Mesodermal cell (in vitro differentiated cells): Measurements from ENCODE around the gene DNAJC4.

ENCODE experiments used
- H3K27ac ChIP-seq: 2 replicates; pipeline ENCODE4 v1.7.0; 2013; ENCODE audit warnings: mild to moderate bottlenecking, low read depth, low read length, moderate library complexity; ENCODE audit not compliant: severe bottlenecking
- H3K36me3 ChIP-seq: 2 replicates; pipeline ENCODE4 v1.7.1; 2013; ENCODE audit warnings: mild to moderate bottlenecking, low read length, moderate library complexity; ENCODE audit not compliant: control insufficient read depth, insufficient read depth
- H3K4me1 ChIP-seq: one replicate; pipeline ENCODE4 v1.7.1; 2013; ENCODE audit warnings: mild to moderate bottlenecking, low read length; ENCODE audit not compliant: insufficient read depth, control insufficient read depth, poor library complexity, severe bottlenecking
- H3K4me3 ChIP-seq: 2 replicates; pipeline ENCODE4 v1.7.0; 2013; ENCODE audit warnings: low read length, control low read depth, mild to moderate bottlenecking; ENCODE audit not compliant: insufficient read depth, poor library complexity, severe bottlenecking; ENCODE audit errors: extremely low read depth
- H3K9me3 ChIP-seq: 2 replicates; pipeline ENCODE4 v1.7.1; 2013; ENCODE audit warnings: mild to moderate bottlenecking, low read length, moderate library complexity; ENCODE audit not compliant: control insufficient read depth
- WGBS, 2 experiments: methylation state at CpG; one replicate each; pipeline ENCODE4 v1.1.5; 2013; ENCODE audit warnings: missing lambda C conversion rate in 2 of 2; ENCODE audit not compliant: insufficient coverage in 2 of 2; 5-methylcytosine and 5-hydroxymethylcytosine counted together

The DNAJC4 gene

DNA sequence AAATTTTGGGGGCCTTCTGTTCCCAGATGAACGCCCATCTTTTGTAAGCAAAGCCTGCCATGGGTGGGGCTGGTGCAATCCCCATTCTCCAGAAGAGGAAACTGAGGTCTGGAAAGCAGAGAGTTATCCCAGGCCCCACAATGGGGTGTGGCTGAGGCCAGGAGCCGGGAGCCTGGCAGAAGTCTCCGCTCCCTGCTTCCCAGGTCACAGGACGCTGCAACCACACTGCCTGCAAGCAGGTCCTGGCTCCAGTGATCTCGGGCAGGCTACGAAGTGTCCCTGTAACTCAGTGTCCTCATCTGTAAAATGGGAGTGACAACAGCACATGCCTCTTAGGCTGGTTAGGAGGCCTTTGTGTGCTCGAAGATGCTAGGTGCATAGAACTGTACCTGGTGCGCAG is 22.7 kb downstream of the DNAJC4 start:
- Histone ChIP-seq H3K4me3 (peak overlapping the region; percentile 78), H3K9me3 (no peaks in the 10 kb centered on the region), H3K36me3 (peaks cover 42% of the 10 kb centered on the region), H3K27ac (no peak overlapping the region), H3K4me1 (peaks cover 32% of the 10 kb centered on the region)
- 86 to 87% methylated on average over 8 of the region's 8 CpGs for WGBS, 2 experiments

GRCh38 chr11:64253481-64253880 is 23.1 kb downstream of the DNAJC4 start:
- Histone ChIP-seq H3K27ac (no peak overlapping the region), H3K4me3 (no peak overlapping the region), H3K9me3 (no peaks in the 10 kb centered on the region), H3K36me3 (peaks cover 47% of the 10 kb centered on the region), H3K4me1 (peaks cover 30% of the 10 kb centered on the region)
- 94 to 100% methylated on average over 5 of the region's 5 CpGs for WGBS, 2 experiments

DNA sequence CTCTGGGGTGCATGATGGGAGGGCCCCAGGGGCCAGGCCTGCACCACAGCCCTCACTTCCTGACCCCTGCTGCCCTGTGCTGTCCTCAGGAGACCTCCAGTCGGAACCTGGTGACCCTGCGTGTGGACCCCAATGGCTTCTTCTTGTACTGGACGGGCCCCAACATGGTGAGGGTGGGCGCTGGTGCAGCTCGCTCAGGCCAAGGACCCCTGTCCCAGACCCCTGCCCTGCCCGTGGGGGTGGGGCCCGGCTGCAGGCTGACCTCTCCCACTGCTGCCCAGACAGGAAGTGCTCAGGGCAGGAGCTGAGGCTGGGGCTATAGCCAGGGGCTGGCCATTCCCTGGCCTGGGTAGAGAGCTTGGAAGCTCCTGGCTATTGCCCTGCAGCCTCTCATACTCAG is 24.0 kb downstream of the DNAJC4 start:
- no peak overlapping the region for H3K4me3 ChIP-seq
- H3K27ac ChIP-seq = no peak overlapping the region
- peaks cover 55% of the 10 kb centered on the region for H3K36me3 ChIP-seq
- 95 to 97% methylated on average over 7 of the region's 7 CpGs for WGBS, 2 experiments
- H3K9me3 ChIP-seq = no peaks in the 10 kb centered on the region
- peaks cover 21% of the 10 kb centered on the region for H3K4me1 ChIP-seq

DNA sequence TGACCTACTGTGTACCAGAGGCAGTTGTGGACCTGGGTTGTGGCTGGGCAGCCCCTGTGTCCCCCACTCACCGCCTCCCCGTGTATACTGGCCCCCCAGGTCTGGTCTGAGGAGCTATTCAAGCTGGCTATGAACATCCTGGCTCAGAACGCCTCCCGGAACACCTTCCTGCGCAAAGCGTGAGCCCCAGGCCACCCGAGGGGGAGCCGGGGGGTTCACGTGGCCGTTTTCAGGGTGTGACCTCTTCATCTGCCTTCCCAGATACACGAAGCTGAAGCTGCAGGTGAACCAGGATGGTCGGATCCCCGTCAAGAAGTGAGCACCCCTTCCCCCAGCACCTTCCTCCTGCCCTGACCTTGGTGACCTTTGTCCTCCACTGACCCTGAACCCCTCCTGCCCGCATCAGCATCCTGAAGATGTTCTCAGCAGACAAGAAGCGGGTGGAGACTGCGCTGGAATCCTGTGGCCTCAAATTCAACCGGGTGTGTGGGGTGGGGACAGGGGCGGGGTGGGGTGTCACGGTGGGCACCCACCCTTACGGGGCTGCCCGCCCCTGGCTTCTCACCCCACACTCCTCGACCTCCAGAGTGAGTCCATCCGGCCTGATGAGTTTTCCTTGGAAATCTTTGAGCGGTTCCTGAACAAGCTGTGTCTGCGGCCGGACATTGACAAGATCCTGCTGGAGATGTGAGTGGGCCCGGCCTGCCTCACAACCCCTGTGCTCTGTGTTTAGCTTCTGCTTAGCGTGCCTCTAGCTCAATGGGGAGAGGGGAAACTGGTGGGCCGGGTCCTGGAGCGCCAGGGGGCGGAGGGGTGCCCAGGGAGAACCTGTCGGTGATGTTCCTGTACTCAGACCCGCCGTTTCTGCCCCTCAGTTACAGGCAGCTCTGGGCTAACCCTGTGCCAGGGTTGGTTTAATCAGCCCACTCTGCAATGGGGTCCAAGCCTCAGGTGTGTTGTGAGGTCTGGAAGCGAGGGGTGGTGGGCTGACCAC is 25.1 kb downstream of the DNAJC4 start:
- H3K27ac ChIP-seq = no peak overlapping the region
- H3K4me3 ChIP-seq = no peak overlapping the region
- H3K36me3 ChIP-seq = peaks cover 65% of the 10 kb centered on the region
- H3K4me1 ChIP-seq = peaks cover 15% of the 10 kb centered on the region
- 94 to 98% methylated on average over 20 to 34 of the region's 35 CpGs for WGBS, 2 experiments
- H3K9me3 ChIP-seq = no peaks in the 10 kb centered on the region

- H3K4me1 ChIP-seq = peaks cover 11% of the 10 kb centered on the region
- WGBS, 2 experiments = 96 to 98% methylated on average over 12 to 14 of the region's 15 CpGs
- no peak overlapping the region for H3K27ac ChIP-seq
- H3K9me3 ChIP-seq = no peaks in the 10 kb centered on the region
- no peak overlapping the region for H3K4me3 ChIP-seq
- peaks cover 69% of the 10 kb centered on the region for H3K36me3 ChIP-seq
Observed at GRCh38 chr11:64256300-64256699, 26.0 kb downstream of the DNAJC4 start.

GRCh38 chr11:64258356-64258755 is 28.0 kb downstream of the DNAJC4 start:
- Histone ChIP-seq H3K27ac (no peak overlapping the region), H3K4me1 (peaks cover 14% of the 10 kb centered on the region), H3K4me3 (no peak overlapping the region), H3K9me3 (no peaks in the 10 kb centered on the region), H3K36me3 (peaks cover 85% of the 10 kb centered on the region)
- WGBS, 2 experiments = 95% methylated on average over 23 to 24 of the region's 24 CpGs

DNA sequence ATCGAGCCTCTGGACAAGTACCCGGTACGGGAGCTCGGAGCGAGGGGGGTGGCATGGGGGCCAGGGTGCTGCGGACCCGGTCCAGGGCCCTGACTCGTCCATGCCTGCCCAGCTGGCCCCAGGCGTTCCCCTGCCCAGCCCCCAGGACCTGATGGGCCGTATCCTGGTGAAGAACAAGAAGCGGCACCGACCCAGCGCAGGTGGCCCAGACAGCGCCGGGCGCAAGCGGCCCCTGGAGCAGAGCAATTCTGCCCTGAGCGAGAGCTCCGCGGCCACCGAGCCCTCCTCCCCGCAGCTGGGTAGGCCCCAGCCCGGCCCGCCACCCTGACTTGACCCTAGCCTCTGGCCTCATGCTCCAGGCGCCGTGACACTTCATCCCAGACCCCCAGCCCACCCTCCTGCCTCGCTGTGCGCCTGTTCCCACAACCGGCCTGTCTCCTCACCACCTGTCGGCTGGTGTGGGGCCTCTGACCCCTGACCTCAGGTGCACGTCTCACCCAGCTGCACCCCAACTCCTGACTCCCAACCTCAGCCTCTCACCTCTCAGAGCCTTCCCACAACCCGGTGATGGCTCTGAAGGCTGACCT is 28.7 kb downstream of the DNAJC4 start:
- no peak overlapping the region for H3K27ac ChIP-seq
- peaks cover 21% of the 10 kb centered on the region for H3K4me1 ChIP-seq
- no peak overlapping the region for H3K4me3 ChIP-seq
- no peaks in the 10 kb centered on the region for H3K9me3 ChIP-seq
- peaks cover 89% of the 10 kb centered on the region for H3K36me3 ChIP-seq
- WGBS, 2 experiments = 94 to 98% methylated on average over 30 to 32 of the region's 32 CpGs

DNA sequence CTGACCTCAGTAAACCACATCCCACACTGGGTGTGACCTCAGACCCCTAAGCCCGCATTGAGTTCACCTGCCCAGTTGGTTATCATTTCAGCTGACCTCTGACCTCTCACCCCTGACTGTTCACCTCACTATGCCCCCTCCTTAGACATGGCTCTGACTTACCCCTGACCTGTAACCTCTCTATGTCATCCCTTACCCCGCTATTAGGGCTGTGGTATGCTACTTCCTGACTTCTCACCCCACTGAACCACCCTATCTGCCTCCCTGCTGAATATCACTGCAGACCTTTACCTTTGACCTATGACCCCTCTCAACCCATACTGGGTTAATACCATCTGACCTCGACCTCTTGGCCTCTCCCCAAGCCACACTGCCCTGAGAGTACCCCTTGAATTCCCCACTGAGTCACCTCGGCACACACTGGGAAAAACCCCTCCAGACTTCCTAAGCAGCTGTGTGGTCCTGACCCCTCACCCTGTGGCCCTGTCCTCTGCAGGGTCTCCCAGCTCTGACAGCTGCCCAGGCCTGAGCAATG is 29.3 kb downstream of the DNAJC4 start:
- 89 to 91% methylated on average over 3 to 4 of the region's 4 CpGs for WGBS, 2 experiments
- Histone ChIP-seq H3K27ac (no peak overlapping the region), H3K4me1 (peaks cover 23% of the 10 kb centered on the region), H3K36me3 (peaks cover 90% of the 10 kb centered on the region), H3K4me3 (no peak overlapping the region), H3K9me3 (no peaks in the 10 kb centered on the region)

DNA sequence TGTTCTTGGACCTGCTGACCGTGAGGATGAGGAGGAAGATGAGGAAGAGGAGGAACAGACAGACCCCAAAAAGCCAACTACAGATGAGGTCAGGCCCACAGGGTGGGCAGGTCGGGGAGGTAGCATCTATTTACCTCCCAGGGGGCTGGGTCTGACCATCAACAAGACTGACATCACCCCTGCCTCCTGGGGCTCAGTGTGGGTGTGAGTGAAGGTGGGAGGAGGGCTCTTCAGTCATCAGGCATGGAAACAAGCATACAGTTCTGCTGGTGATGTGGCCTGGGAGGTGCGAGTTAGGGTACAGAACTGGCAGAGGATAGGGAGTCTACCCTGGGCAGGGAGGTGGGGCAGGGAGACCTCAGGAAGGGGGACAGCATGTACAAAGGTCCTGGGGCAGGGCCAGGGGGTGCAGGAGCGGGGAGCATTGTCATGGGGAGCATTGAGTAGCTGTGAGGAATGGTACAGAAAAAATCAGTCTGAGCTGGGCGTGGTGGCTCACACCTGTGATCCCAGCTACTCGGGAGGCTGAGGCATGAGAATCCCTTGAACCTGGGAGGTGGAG is 29.9 kb downstream of the DNAJC4 start:
- H3K36me3 ChIP-seq = peaks cover 89% of the 10 kb centered on the region
- H3K9me3 ChIP-seq = no peaks in the 10 kb centered on the region
- H3K4me1 ChIP-seq = peaks cover 23% of the 10 kb centered on the region
- 88 to 98% methylated on average over 4 to 5 of the region's 6 CpGs for WGBS, 2 experiments
- H3K4me3 ChIP-seq = no peak overlapping the region
- H3K27ac ChIP-seq = no peak overlapping the region

GRCh38 chr11:64261556-64262080 is 31.3 kb downstream of the DNAJC4 start:
- H3K9me3 ChIP-seq = no peaks in the 10 kb centered on the region
- peaks cover 89% of the 10 kb centered on the region for H3K36me3 ChIP-seq
- no peak overlapping the region for H3K27ac ChIP-seq
- 95% methylated on average over 14 to 18 of the region's 18 CpGs for WGBS, 2 experiments
- no peak overlapping the region for H3K4me3 ChIP-seq
- peaks cover 23% of the 10 kb centered on the region for H3K4me1 ChIP-seq
